Measurements from ENCODE around the gene ASF1A. TPM values are rescaled to one million over a fixed set of nuclear protein-coding genes. Genes with fewer than 3 reads are reported as not detected.

ASF1A gene
- total and polyA plus RNA-seq, 9 of the 15 experiments (the other 6 are each of a cell fraction or from before 2014, with no cell fraction given): 31.5 to 45.3 (median 34.8) TPM

DNA sequence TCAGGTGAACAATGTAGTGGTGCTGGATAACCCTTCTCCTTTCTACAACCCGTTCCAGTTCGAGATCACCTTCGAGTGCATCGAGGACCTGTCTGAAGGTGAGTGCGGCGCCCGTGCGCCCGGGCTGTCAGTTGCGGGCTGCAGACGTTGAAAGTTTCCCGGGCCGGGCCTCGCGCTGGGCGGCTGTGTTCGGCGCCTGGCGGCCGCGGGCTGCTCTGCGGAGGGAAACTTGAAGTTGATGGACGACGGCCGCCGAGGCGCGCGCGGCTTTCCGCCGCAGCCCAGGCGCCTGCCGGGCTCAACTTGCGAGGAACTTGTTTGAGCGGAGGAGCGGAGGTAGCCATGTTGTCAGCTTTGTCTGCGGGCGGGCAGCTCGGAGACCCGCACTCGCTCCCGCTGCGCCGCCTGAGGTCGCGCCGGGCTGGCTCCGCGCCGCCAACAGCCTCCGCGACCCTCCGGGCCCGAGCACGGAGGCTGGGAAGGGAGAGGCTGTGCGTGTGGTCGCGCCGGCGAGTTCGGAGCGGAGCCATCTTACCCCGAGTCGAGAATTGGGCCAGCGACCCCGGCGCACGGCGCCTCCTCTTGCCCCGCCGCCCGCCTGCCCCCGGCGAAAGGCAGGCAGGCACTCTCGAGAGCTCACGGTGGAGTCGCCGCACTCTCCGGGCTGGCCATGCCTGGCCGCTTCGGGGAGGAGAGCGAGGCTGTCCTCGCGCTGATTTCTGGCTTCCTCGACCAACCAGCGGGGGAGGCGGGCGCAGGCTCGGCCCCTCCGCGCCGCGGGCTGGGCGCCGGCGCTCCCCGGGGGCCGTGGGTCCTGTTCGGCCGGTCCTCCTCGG is 691 bp downstream of the ASF1A start (continued):
- TF ChIP-seq, protein P1, sequence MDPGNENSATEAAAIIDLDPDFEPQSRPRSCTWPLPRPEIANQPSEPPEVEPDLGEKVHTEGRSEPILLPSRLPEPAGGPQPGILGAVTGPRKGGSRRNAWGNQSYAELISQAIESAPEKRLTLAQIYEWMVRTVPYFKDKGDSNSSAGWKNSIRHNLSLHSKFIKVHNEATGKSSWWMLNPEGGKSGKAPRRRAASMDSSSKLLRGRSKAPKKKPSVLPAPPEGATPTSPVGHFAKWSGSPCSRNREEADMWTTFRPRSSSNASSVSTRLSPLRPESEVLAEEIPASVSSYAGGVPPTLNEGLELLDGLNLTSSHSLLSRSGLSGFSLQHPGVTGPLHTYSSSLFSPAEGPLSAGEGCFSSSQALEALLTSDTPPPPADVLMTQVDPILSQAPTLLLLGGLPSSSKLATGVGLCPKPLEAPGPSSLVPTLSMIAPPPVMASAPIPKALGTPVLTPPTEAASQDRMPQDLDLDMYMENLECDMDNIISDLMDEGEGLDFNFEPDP (CRISPR knock-in tag; IDR thresholded peaks at IDR 0.05): no peak
- TF ChIP-seq ZNF583 (CRISPR knock-in tag; IDR thresholded peaks at IDR 0.05): no peak
- TF ChIP-seq, protein P2, sequence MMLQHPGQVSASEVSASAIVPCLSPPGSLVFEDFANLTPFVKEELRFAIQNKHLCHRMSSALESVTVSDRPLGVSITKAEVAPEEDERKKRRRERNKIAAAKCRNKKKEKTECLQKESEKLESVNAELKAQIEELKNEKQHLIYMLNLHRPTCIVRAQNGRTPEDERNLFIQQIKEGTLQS (IDR thresholded peaks at IDR 0.05): no peak
- TF ChIP-seq, protein P2 (CRISPR knock-in tag; conservative IDR thresholded peaks at IDR 0.05): no peak
- no peak for TF ChIP-seq CHCHD3 (CRISPR knock-in tag; IDR thresholded peaks at IDR 0.05)
- peak; percentile 81 for TF ChIP-seq GTF2E2 (tag; IDR thresholded peaks at IDR 0.05)
- no peak; the same call in 1 of the 2 replicates for TF ChIP-seq POLR2AphosphoS5 (IDR thresholded peaks at IDR 0.05; ENCODE audit: control insufficient read depth, insufficient read depth, low read depth, low read length)
- TF ChIP-seq GTF2A2 (tag; IDR thresholded peaks at IDR 0.05): peak; percentile 35; the same call in 1 of the 2 replicates
- TF ChIP-seq KAT7 (CRISPR knock-in tag; IDR thresholded peaks at IDR 0.05; ENCODE audit: borderline replicate concordance): peak; percentile 71; the same call in 1 of the 2 replicates
- TF ChIP-seq CREB1 (IDR thresholded peaks at IDR 0.05): 0 out of 2 replicates have a peak, but pooled peaks have one; percentile 18
- TF ChIP-seq CREB1 (CRISPR knock-in tag; IDR thresholded peaks at IDR 0.05): no peak; the same call in 1 of the 2 replicates
- TF ChIP-seq RBM14 (IDR thresholded peaks at IDR 0.05; ENCODE audit: borderline replicate concordance, insufficient read depth, low read depth, low read length): 0 out of 2 replicates have a peak, but pooled peaks have one; percentile 64
- no peak for TF ChIP-seq HNRNPUL1 (IDR thresholded peaks at IDR 0.05; ENCODE audit: low read length)
- peak; percentile 47 for TF ChIP-seq RBM22 (IDR thresholded peaks at IDR 0.05; ENCODE audit: low read depth, low read length, poor library complexity, severe bottlenecking)
- TF ChIP-seq ZFX (CRISPR knock-in tag; IDR thresholded peaks at IDR 0.05): peak; percentile 79
- TF ChIP-seq, protein P3, sequence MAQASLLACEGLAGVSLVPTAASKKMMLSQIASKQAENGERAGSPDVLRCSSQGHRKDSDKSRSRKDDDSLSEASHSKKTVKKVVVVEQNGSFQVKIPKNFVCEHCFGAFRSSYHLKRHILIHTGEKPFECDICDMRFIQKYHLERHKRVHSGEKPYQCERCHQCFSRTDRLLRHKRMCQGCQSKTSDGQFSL (CRISPR knock-in tag; IDR thresholded peaks at IDR 0.05): no peak
- TF ChIP-seq, protein P3 (tag; IDR thresholded peaks at IDR 0.05): no peak
- TF ChIP-seq XRCC3 (IDR thresholded peaks at IDR 0.05): no peak
